ENCODE measurements around the gene SMIM44. TPM values are rescaled to one million over a fixed set of nuclear protein-coding genes. Genes with fewer than 3 reads are reported as not detected.

SMIM44 gene
- total and polyA plus RNA-seq, 9 of the 15 experiments (the other 6 are each of a cell fraction or from before 2014, with no cell fraction given), result not detected

GRCh38 chr19:3500429-3501101, 17.3 kb upstream of the SMIM44 start, which contains the start of gene DOHH (continued):
- 0 out of 2 replicates have a peak, but pooled peaks have one; percentile 2 for TF ChIP-seq TAL1 (IDR thresholded peaks at IDR 0.05)
- no peak for TF ChIP-seq HNRNPL (IDR thresholded peaks at IDR 0.05; ENCODE audit: low read depth, low read length)
- TF ChIP-seq ZNF57 (CRISPR knock-in tag; IDR thresholded peaks at IDR 0.05), result no peak
- no peak for TF ChIP-seq ARID3B (CRISPR knock-in tag; IDR thresholded peaks at IDR 0.05; ENCODE audit: borderline replicate concordance)
- TF ChIP-seq SLC30A9 (CRISPR knock-in tag; IDR thresholded peaks at IDR 0.05), result no peak
- no peak for TF ChIP-seq SETDB1 (IDR thresholded peaks at IDR 0.05; ENCODE audit: low read length)
- TF ChIP-seq MGA (IDR thresholded peaks at IDR 0.05), result no peak; the same call in none of the 2 replicates
- TF ChIP-seq POU5F1 (IDR thresholded peaks at IDR 0.05; ENCODE audit: borderline replicate concordance, low read depth, low read length, partially characterized antibody), result no peak
- peak; percentile 98 for TF ChIP-seq SIN3B (IDR thresholded peaks at IDR 0.05; ENCODE audit: low read depth)
- no peak for TF ChIP-seq ZNF699 (CRISPR knock-in tag; IDR thresholded peaks at IDR 0.05; ENCODE audit: insufficient replicate concordance)
- TF ChIP-seq CBFA2T3 (IDR thresholded peaks at IDR 0.05), result peak; percentile 43
- TF ChIP-seq THAP7 (CRISPR knock-in tag; IDR thresholded peaks at IDR 0.05), result no peak
- TF ChIP-seq NFIX (CRISPR knock-in tag; IDR thresholded peaks at IDR 0.05; ENCODE audit: low read depth), result no peak
- TF ChIP-seq ZNF561 (CRISPR knock-in tag; conservative IDR thresholded peaks at IDR 0.05), result no peak
- TF ChIP-seq RBM14 (IDR thresholded peaks at IDR 0.05; ENCODE audit: borderline replicate concordance, insufficient read depth, low read depth, low read length), result no peak

Measured in K562 (cell line).